ENCODE results near the gene USP48. TPM values are rescaled to one million over a fixed set of nuclear protein-coding genes. Genes with fewer than 3 reads are reported as not detected.

Gene USP48
- total and polyA plus RNA-seq, 12 donors: 35.9 to 156 (median 86.4) TPM

DNA sequence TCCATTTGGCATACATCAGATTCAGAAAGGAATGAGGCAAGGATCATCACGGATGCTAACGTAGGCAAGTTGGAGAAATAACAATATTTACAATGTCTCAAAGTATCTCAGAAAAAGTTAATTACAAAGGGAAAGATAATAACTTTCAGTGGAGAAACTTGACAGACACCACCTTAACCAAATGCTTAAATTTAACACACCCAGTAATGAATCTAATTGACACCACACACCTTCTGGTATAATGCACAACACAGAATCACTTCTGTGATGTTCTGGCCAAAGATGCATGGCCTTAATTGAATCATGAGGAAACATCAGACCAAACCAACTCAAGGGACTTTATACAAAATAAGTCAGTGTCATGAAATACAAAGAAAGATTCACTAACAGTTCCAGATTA lies 23.1 kb downstream of the USP48 start:
- H3K9me3 ChIP-seq (replicated peaks in 1 of 3): no peaks in the 10 kb centered on the region
- no peaks in the 10 kb centered on the region for H3K27me3 ChIP-seq
- TF ChIP-seq POLR2A (IDR thresholded peaks at IDR 0.05): no peak
- TF ChIP-seq, protein P1, sequence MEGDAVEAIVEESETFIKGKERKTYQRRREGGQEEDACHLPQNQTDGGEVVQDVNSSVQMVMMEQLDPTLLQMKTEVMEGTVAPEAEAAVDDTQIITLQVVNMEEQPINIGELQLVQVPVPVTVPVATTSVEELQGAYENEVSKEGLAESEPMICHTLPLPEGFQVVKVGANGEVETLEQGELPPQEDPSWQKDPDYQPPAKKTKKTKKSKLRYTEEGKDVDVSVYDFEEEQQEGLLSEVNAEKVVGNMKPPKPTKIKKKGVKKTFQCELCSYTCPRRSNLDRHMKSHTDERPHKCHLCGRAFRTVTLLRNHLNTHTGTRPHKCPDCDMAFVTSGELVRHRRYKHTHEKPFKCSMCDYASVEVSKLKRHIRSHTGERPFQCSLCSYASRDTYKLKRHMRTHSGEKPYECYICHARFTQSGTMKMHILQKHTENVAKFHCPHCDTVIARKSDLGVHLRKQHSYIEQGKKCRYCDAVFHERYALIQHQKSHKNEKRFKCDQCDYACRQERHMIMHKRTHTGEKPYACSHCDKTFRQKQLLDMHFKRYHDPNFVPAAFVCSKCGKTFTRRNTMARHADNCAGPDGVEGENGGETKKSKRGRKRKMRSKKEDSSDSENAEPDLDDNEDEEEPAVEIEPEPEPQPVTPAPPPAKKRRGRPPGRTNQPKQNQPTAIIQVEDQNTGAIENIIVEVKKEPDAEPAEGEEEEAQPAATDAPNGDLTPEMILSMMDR (IDR thresholded peaks at IDR 0.05): no peak
- H3K4me1 ChIP-seq (replicated peaks in 1 of 2): peaks cover 17 to 39% of the 10 kb centered on the region in 2 donors
- 49 to 62% (median 54%) methylated on average over 2 of the region's 2 CpGs for WGBS, 4 donors
- no peak overlapping the region for H3K27ac ChIP-seq
- peaks cover 0 to 10% of the 10 kb centered on the region in 2 donors for H3K36me3 ChIP-seq (replicated peaks in 1 of 2)
- no peak for DNase-seq
- H3K4me3 ChIP-seq: no peak overlapping the region
- intact Hi-C loops (cut with DNase I): no loop called here

DNA sequence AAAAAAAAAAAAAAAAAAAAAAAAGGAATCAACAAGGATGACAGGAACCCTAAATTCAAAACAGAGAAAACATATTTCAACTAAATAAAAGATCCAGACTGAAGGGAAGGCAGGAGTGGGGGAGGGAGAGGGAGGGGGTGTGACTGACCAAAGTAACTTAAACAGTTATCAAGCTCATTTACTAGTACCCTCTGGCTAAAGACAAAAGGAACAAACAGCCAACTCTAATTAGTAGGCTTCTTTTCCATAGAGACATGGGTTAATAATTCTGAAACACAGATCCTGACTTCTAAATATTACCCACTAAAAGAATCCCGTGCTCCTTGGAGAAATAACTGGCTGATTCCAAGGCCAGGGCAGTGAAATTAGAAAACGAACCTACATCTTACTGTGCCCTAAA lies 23.8 kb downstream of the USP48 start:
- Histone ChIP-seq H3K4me1 (replicated peaks in 1 of 2) (peaks cover 17 to 39% of the 10 kb centered on the region in 2 donors), H3K36me3 (replicated peaks in 1 of 2) (peaks cover 0 to 16% of the 10 kb centered on the region in 2 donors), H3K9me3 (replicated peaks in 1 of 3) (no peaks in the 10 kb centered on the region), H3K27me3 (no peaks in the 10 kb centered on the region), H3K27ac (no peak overlapping the region), H3K4me3 (no peak overlapping the region)
- intact Hi-C loops (cut with DNase I): no loop called here
- WGBS, 4 donors: 22 to 39% (median 37%) methylated on average over 2 of the region's 2 CpGs
- DNase-seq: no peak
- no peak for TF ChIP-seq POLR2A (IDR thresholded peaks at IDR 0.05)
- TF ChIP-seq, protein P1 (IDR thresholded peaks at IDR 0.05): no peak

DNA sequence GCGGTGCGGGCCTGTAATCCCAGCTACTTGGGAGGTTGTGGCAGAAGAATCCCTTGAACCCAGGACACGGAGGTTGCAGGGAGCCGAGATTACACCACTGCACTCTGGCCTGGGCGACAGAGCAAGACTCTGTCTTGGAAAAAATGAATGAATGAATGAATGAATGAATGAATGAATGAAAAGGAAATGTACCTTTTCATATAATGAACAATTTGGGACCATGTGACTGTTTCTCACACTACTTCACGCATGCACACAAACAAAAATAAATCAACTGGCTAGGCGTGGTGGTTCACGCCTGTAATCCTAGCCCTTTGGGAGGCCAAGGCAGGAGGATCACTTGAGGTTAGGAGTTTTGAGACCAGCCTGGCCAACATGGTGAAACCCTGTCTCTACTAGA lies 24.3 kb downstream of the USP48 start:
- Histone ChIP-seq H3K27me3 (no peaks in the 10 kb centered on the region), H3K9me3 (replicated peaks in 1 of 3) (no peaks in the 10 kb centered on the region), H3K4me3 (no peak overlapping the region), H3K27ac (no peak overlapping the region), H3K4me1 (replicated peaks in 1 of 2) (peaks cover 13 to 35% of the 10 kb centered on the region in 2 donors), H3K36me3 (replicated peaks in 1 of 2) (peaks cover 0 to 22% of the 10 kb centered on the region in 2 donors)
- intact Hi-C loops (cut with DNase I): no loop called here
- TF ChIP-seq POLR2A (IDR thresholded peaks at IDR 0.05): no peak
- peak in 1 of 7 donors; percentile 37 for DNase-seq
- 95 to 97% (median 96%) methylated on average over 8 of the region's 8 CpGs for WGBS, 4 donors

DNA sequence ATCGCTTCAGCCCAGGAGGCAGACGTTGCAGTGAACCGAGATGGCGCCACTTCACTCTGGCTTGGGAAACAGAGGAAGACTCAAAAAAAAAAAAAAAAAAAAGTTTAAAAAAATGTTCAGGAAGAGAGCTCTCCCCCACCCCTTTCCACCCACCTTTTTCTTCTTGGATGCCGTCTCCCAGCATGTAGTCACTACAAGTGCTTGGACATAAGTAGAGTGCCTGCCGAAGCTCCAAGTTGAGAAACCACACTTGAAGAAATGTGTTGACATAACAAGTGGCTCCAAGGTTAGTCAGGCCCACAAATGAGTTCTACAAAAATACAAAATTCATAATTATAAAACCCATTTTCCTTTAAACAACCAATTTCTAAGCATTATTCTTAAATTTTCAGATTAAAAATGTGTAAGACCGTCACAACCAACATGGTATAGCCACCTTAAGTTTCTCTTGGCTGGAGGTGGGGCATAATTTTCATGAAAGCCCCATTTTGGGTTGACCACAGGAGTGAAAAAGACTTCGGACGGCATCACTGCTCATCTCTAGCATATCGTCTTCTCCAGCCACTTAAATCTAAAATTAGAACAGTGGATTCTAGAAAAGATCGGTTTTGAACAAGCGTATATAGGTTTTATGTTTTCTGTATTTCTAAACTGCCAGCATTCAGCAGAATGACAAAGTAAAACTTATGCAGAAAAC lies 26.4 kb downstream of the USP48 start:
- TF ChIP-seq POLR2A (IDR thresholded peaks at IDR 0.05): no peak
- TF ChIP-seq, protein P1 (IDR thresholded peaks at IDR 0.05): no peak
- H3K27me3 ChIP-seq: no peaks in the 10 kb centered on the region
- intact Hi-C loops (cut with DNase I): no loop called here
- H3K9me3 ChIP-seq (replicated peaks in 1 of 3): no peaks in the 10 kb centered on the region
- H3K27ac ChIP-seq: no peak overlapping the region
- WGBS, 4 donors: 85 to 90% (median 88%) methylated on average over 12 of the region's 12 CpGs
- H3K4me1 ChIP-seq (replicated peaks in 1 of 2): peaks cover 13 to 27% of the 10 kb centered on the region in 2 donors
- H3K36me3 ChIP-seq (replicated peaks in 1 of 2): peaks cover 0 to 41% of the 10 kb centered on the region in 2 donors
- DNase-seq: no peak
- no peak overlapping the region for H3K4me3 ChIP-seq

DNA sequence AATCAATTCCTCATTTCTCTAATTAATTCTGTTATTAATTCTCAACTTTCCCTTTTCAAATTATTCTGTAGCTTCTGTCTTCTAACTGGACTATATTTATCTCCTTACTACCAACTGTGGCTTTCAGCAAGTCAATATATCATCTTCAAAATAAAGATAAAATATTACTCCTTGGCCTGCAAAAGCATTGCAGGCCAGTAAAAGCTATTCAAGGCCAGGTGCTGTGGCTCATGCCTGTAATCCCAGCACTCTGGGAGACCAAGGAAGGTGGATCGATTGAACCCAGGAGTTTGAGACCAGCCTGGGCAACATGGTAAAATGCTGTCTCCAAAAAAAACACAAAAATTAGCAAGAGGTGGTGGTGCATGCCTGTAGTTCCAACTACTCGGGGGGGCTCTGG lies 27.9 kb downstream of the USP48 start:
- intact Hi-C loops (cut with DNase I): no loop called here

More for the DNA sequence above, 27.9 kb downstream of the USP48 start:
- Histone ChIP-seq H3K9me3 (replicated peaks in 1 of 3) (no peaks in the 10 kb centered on the region), H3K4me1 (replicated peaks in 1 of 2) (peaks cover 13 to 26% of the 10 kb centered on the region in 2 donors), H3K36me3 (replicated peaks in 1 of 2) (peaks cover 0 to 55% of the 10 kb centered on the region in 2 donors), H3K27ac (peak overlapping the region in 4 of 5 donors; percentile 32 to 66 (median 40)), H3K4me3 (no peak overlapping the region), H3K27me3 (no peaks in the 10 kb centered on the region)
- 46 to 60% (median 56%) methylated on average over 2 of the region's 2 CpGs for WGBS, 4 donors
- no peak for TF ChIP-seq POLR2A (IDR thresholded peaks at IDR 0.05)
- TF ChIP-seq, protein P1 (IDR thresholded peaks at IDR 0.05): no peak
- DNase-seq: peak in 3 of 7 donors; percentile 40 to 61 (median 47)

Data from adrenal gland (tissue), 12 donors.